Vagina (tissue), 2 donors: ENCODE measurements around the gene RFTN1. TPM values are rescaled to one million over a fixed set of nuclear protein-coding genes. Genes with fewer than 3 reads are reported as not detected.

Source experiments
- DNase-seq, 2 donors: peaks; one replicate each; pipeline ENCODE4 v3.0.0-alpha.2; 2017; ENCODE audit errors: extremely low spot score in 2 of 2
- H3K27ac ChIP-seq: fragments of 200-600 bp; sonication (generic); one replicate; pipeline ENCODE4 v1.5.1; 2019
- H3K27me3 ChIP-seq: fragments of 200-600 bp; sonication (generic); one replicate; pipeline ENCODE4 v1.5.1; 2019
- H3K36me3 ChIP-seq, 2 donors: fragments of 200-600 bp; sonication (generic); one replicate each; pipeline ENCODE4 v1.5.1; 2017 to 2019
- H3K4me1 ChIP-seq: fragments of 200-600 bp; sonication (generic); one replicate; pipeline ENCODE4 v1.5.1; 2019
- H3K4me3 ChIP-seq, 2 donors: fragments of 200-600 bp; sonication (generic); 1 replicate in 1 of 2; 2 replicates in 1 of 2; pipeline ENCODE4 v1.5.1; 2016 to 2019
- H3K9me3 ChIP-seq: fragments of 200-600 bp; sonication (generic); one replicate; pipeline ENCODE4 v1.5.1; 2019
- POLR2A ChIP-seq, 2 donors: fragments of 450-650 bp; IDR thresholded peaks; one replicate each; pipeline ENCODE4 v1.6.1; 2017; ENCODE audit warnings: antibody characterized with exemption in 2 of 2, mild to moderate bottlenecking in 2 of 2, moderate library complexity in 2 of 2
- POLR2AphosphoS5 ChIP-seq, 2 donors: sonication (generic); formaldehyde crosslinking; IDR thresholded peaks; one replicate each; pipeline ENCODE4 v1.9.0; 2017; ENCODE audit warnings: antibody characterized with exemption in 2 of 2, mild to moderate bottlenecking in 2 of 2, low read depth in 1 of 2; ENCODE audit not compliant: insufficient read depth in 1 of 2
- intact Hi-C: fragments of 100-400 bp; cut with DNase I; formaldehyde crosslinking; loops from one replicate; pipeline ENCODE4 v1.15.1; 2023
- total RNA-seq: library from RNA; depleted of rRNA; stranded (reverse); fragments of >200 nt; gene quantifications from one replicate; pipeline ENCODE4 v1.2.3, GENCODE V29; 2016
- TF ChIP-seq, protein P1 (sequence below), 3 experiments: fragments of 450-650 bp in 2 of 3; fragments of 200-600 bp in 1 of 3; sonication (generic) in 1 of 3; IDR thresholded peaks; one replicate each; pipeline ENCODE4 v1.5.1; 2017 to 2019; ENCODE audit warnings: antibody characterized with exemption in 3 of 3, mild to moderate bottlenecking in 2 of 3, moderate library complexity in 2 of 3

The RFTN1 gene
- total RNA-seq, 1 donor from 2014 or later = 47.4 TPM

DNA sequence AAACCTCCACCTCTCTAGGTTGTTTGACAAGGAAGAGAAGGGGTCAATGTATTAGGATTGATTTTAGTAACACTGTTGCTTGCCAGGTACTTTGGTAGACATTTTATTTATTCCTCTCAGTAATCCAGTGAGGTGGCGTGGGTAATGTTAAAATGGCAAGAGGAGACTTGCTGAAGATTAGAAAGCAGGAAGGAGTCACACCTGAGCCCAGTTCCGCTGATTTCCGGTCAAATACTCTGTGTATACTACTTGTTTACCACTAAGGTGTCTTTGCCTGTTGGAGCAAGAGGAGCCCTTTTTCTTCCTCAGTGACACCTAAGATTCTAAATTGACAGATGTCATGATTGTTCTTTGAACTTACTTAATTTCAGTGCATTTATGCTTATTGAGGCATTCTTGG, 246.8 kb downstream of the RFTN1 start:
- Histone ChIP-seq H3K27ac (no peak overlapping the region), H3K9me3 (no peaks in the 10 kb centered on the region), H3K4me1 (peaks cover 49% of the 10 kb centered on the region), H3K36me3 (peaks cover 0 to 8% of the 10 kb centered on the region in 2 donors), H3K4me3 (no peak overlapping the region), H3K27me3 (no peaks in the 10 kb centered on the region)
- no peak for DNase-seq
- intact Hi-C loops = no loop called here
- TF ChIP-seq, protein P1, sequence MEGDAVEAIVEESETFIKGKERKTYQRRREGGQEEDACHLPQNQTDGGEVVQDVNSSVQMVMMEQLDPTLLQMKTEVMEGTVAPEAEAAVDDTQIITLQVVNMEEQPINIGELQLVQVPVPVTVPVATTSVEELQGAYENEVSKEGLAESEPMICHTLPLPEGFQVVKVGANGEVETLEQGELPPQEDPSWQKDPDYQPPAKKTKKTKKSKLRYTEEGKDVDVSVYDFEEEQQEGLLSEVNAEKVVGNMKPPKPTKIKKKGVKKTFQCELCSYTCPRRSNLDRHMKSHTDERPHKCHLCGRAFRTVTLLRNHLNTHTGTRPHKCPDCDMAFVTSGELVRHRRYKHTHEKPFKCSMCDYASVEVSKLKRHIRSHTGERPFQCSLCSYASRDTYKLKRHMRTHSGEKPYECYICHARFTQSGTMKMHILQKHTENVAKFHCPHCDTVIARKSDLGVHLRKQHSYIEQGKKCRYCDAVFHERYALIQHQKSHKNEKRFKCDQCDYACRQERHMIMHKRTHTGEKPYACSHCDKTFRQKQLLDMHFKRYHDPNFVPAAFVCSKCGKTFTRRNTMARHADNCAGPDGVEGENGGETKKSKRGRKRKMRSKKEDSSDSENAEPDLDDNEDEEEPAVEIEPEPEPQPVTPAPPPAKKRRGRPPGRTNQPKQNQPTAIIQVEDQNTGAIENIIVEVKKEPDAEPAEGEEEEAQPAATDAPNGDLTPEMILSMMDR (IDR thresholded peaks at IDR 0.05) = no peak
- TF ChIP-seq POLR2A (IDR thresholded peaks at IDR 0.05) (no peak), POLR2AphosphoS5 (IDR thresholded peaks at IDR 0.05; ENCODE audit: insufficient read depth in 1 of 2, low read depth in 1 of 2) (no peak)

Other genes starting within 250 kb of the RFTN1 start
- 14.5 TPM for gene DPH3, start 248.8 kb downstream of the RFTN1 start, total RNA-seq
- gene OXNAD1, start 248.5 kb downstream of the RFTN1 start, total RNA-seq = 30.0 TPM
- not detected for gene DAZL, start 91.7 kb upstream of the RFTN1 start, total RNA-seq